ENCODE measurements around the gene OFD1.

Gene OFD1

GRCh38 chrX:13747836-13748235 is 13.3 kb downstream of the OFD1 start:
- DNase-seq = peak; percentile 56
- in situ Hi-C loops (cut with MboI; ENCODE audit: low pct_unique_long_range_greater_than_20kb, low sequenced_read_pairs) = no loop called here

GRCh38 chrX:13748486-13748885 is 13.9 kb downstream of the OFD1 start:
- in situ Hi-C loops (cut with MboI; ENCODE audit: low pct_unique_long_range_greater_than_20kb, low sequenced_read_pairs) = no loop called here
- DNase-seq = no peak

GRCh38 chrX:13750204-13750603 is 15.7 kb downstream of the OFD1 start:
- in situ Hi-C loops (cut with MboI; ENCODE audit: low pct_unique_long_range_greater_than_20kb, low sequenced_read_pairs) = loop anchor here (25.0 kb wide), 1 partner anchor 262 kb away; no protein-coding TSS in a partner anchor

GRCh38 chrX:13750812-13751211 is 16.3 kb downstream of the OFD1 start:
- in situ Hi-C loops (cut with MboI; ENCODE audit: low pct_unique_long_range_greater_than_20kb, low sequenced_read_pairs) = loop anchor here (25.0 kb wide), 1 partner anchor 261 kb away; no protein-coding TSS in a partner anchor
- no peak for DNase-seq

More at GRCh38 chrX:13750204-13750603, 15.7 kb downstream of the OFD1 start:
- peak; percentile 78 for DNase-seq

- no peak for DNase-seq
- in situ Hi-C loops (cut with MboI; ENCODE audit: low pct_unique_long_range_greater_than_20kb, low sequenced_read_pairs) = loop anchor here (25.0 kb wide), 1 partner anchor 260 kb away; no protein-coding TSS in a partner anchor
These were observed 17.6 kb downstream of the OFD1 start for GRCh38 chrX:13752141-13752540.

GRCh38 chrX:13752646-13753045 is 18.1 kb downstream of the OFD1 start:
- DNase-seq = peak; percentile 63

GRCh38 chrX:13754765-13755164 is 20.2 kb downstream of the OFD1 start:
- in situ Hi-C loops (cut with MboI; ENCODE audit: low pct_unique_long_range_greater_than_20kb, low sequenced_read_pairs) = loop anchor here (25.0 kb wide), 1 partner anchor 258 kb away; no protein-coding TSS in a partner anchor

More at GRCh38 chrX:13752646-13753045, 18.1 kb downstream of the OFD1 start:
- in situ Hi-C loops (cut with MboI; ENCODE audit: low pct_unique_long_range_greater_than_20kb, low sequenced_read_pairs) = loop anchor here (25.0 kb wide), 1 partner anchor 260 kb away; no protein-coding TSS in a partner anchor

GRCh38 chrX:13755254-13755653 is 20.7 kb downstream of the OFD1 start:
- DNase-seq = no peak
- in situ Hi-C loops (cut with MboI; ENCODE audit: low pct_unique_long_range_greater_than_20kb, low sequenced_read_pairs) = loop anchor here (25.0 kb wide), 1 partner anchor 257 kb away; no protein-coding TSS in a partner anchor

More at GRCh38 chrX:13754765-13755164, 20.2 kb downstream of the OFD1 start:
- no peak for DNase-seq

GRCh38 chrX:13756381-13756780 is 21.8 kb downstream of the OFD1 start:
- in situ Hi-C loops (cut with MboI; ENCODE audit: low pct_unique_long_range_greater_than_20kb, low sequenced_read_pairs) = loop anchor here (25.0 kb wide), 1 partner anchor 256 kb away; no protein-coding TSS in a partner anchor
- no peak for DNase-seq

- DNase-seq = peak; percentile 52
- in situ Hi-C loops (cut with MboI; ENCODE audit: low pct_unique_long_range_greater_than_20kb, low sequenced_read_pairs) = loop anchor here (25.0 kb wide), 1 partner anchor 253 kb away; no protein-coding TSS in a partner anchor
These were observed 24.7 kb downstream of the OFD1 start for GRCh38 chrX:13759152-13759718.

GRCh38 chrX:13760426-13760825 is 25.9 kb downstream of the OFD1 start:
- DNase-seq = no peak
- in situ Hi-C loops (cut with MboI; ENCODE audit: low pct_unique_long_range_greater_than_20kb, low sequenced_read_pairs) = loop anchor here (25.0 kb wide), 1 partner anchor 252 kb away; no protein-coding TSS in a partner anchor

GRCh38 chrX:13761606-13762414 is 27.3 kb downstream of the OFD1 start:
- no peak for DNase-seq
- in situ Hi-C loops (cut with MboI; ENCODE audit: low pct_unique_long_range_greater_than_20kb, low sequenced_read_pairs) = loop anchor here (25.0 kb wide), 1 partner anchor 250 kb away; no protein-coding TSS in a partner anchor

GRCh38 chrX:13763489-13763888 is 28.9 kb downstream of the OFD1 start:
- in situ Hi-C loops (cut with MboI; ENCODE audit: low pct_unique_long_range_greater_than_20kb, low sequenced_read_pairs) = loop anchor here (25.0 kb wide), 1 partner anchor 249 kb away; no protein-coding TSS in a partner anchor
- no peak for DNase-seq

GRCh38 chrX:13764281-13764680 is 29.7 kb downstream of the OFD1 start:
- in situ Hi-C loops (cut with MboI; ENCODE audit: low pct_unique_long_range_greater_than_20kb, low sequenced_read_pairs) = loop anchor here (25.0 kb wide), 1 partner anchor 248 kb away; no protein-coding TSS in a partner anchor
- peak; percentile 71 for DNase-seq

- in situ Hi-C loops (cut with MboI; ENCODE audit: low pct_unique_long_range_greater_than_20kb, low sequenced_read_pairs) = loop anchor here (25.0 kb wide), 1 partner anchor 248 kb away; no protein-coding TSS in a partner anchor
- DNase-seq = no peak
These were observed 30.2 kb downstream of the OFD1 start for GRCh38 chrX:13764765-13765164.

- DNase-seq = no peak
- in situ Hi-C loops (cut with MboI; ENCODE audit: low pct_unique_long_range_greater_than_20kb, low sequenced_read_pairs) = loop anchor here (25.0 kb wide), 1 partner anchor 243 kb away; no protein-coding TSS in a partner anchor
These were observed 34.4 kb downstream of the OFD1 start for GRCh38 chrX:13768939-13769338.

GRCh38 chrX:13770013-13770535 is 35.5 kb downstream of the OFD1 start:
- in situ Hi-C loops (cut with MboI; ENCODE audit: low pct_unique_long_range_greater_than_20kb, low sequenced_read_pairs) = loop anchor here (25.0 kb wide), 1 partner anchor 242 kb away; no protein-coding TSS in a partner anchor
- no peak for DNase-seq

GRCh38 chrX:13774696-13775095 is 40.1 kb downstream of the OFD1 start:
- DNase-seq = no peak
- in situ Hi-C loops (cut with MboI; ENCODE audit: low pct_unique_long_range_greater_than_20kb, low sequenced_read_pairs) = loop anchor here (25.0 kb wide), 1 partner anchor 238 kb away; no protein-coding TSS in a partner anchor

GRCh38 chrX:13775837-13776236 is 41.3 kb downstream of the OFD1 start:
- DNase-seq = no peak
- in situ Hi-C loops (cut with MboI; ENCODE audit: low pct_unique_long_range_greater_than_20kb, low sequenced_read_pairs) = no loop called here
